Measurements from ENCODE around the gene IRS1. TPM values are rescaled to one million over a fixed set of nuclear protein-coding genes. Genes with fewer than 3 reads are reported as not detected.

Gene IRS1
- total and polyA plus RNA-seq, 2 donors (not counting 1 experiment from before 2014, with no cell fraction given): 14.3 to 29.1 TPM

- Histone ChIP-seq H3K4me2 (ENCODE audit: extremely low read depth, insufficient read depth, low read length) (no peak overlapping the region), H3K79me2 (ENCODE audit: control insufficient read depth, insufficient read depth, low read length) (peaks cover 89% of the 10 kb centered on the region), H4K20me1 (ENCODE audit: control insufficient read depth, extremely low read depth, insufficient read depth, low read length) (no peaks in the 10 kb centered on the region), H3K27ac (ENCODE audit: insufficient read depth, low read length) (no peak overlapping the region), H3K4me1 (ENCODE audit: control insufficient read depth, extremely low read depth, insufficient read depth, low read length) (peaks cover 4% of the 10 kb centered on the region), H3K4me3 (replicated peaks in 1 of 4; ENCODE audit: control extremely low read depth in 1 of 4, insufficient read depth in 1 of 4, low read depth in 3 of 4, low read length in 4 of 4) (no peak overlapping the region), H3K36me3 (ENCODE audit: control insufficient read depth, insufficient read depth, low read length) (peaks cover 6% of the 10 kb centered on the region), H3K27me3 (ENCODE audit: control insufficient read depth, insufficient read depth, low read length) (no peaks in the 10 kb centered on the region), H3K9me3 (ENCODE audit: control insufficient read depth, insufficient read depth, low read depth, low read length) (no peaks in the 10 kb centered on the region), H3K9ac (ENCODE audit: insufficient read depth, low read length) (no peak overlapping the region), H2AFZ (ENCODE audit: low read length) (no peak overlapping the region)
- TF ChIP-seq CTCF (conservative IDR thresholded peaks at IDR 0.05 in 1 of 2, IDR thresholded peaks at IDR 0.05 in 1 of 2; ENCODE audit: low read depth in 1 of 2, low read length in 2 of 2): no peak
- TF ChIP-seq EZH2 (IDR thresholded peaks at IDR 0.05; ENCODE audit: low read length, missing control alignments): no peak
- no peak for DNase-seq (ENCODE audit: low read depth in 2 of 2)
Measured at GRCh38 chr2:226747288-226747687, 52.3 kb downstream of the IRS1 start.

- DNase-seq (ENCODE audit: low read depth in 2 of 2): no peak
- no peak overlapping the region for H3K4me3 ChIP-seq (replicated peaks in 1 of 4; ENCODE audit: control extremely low read depth in 1 of 4, insufficient read depth in 1 of 4, low read depth in 3 of 4, low read length in 4 of 4)
- peaks cover 7% of the 10 kb centered on the region for H3K4me1 ChIP-seq (ENCODE audit: control insufficient read depth, extremely low read depth, insufficient read depth, low read length)
- H3K9me3 ChIP-seq (ENCODE audit: control insufficient read depth, insufficient read depth, low read depth, low read length): no peaks in the 10 kb centered on the region
- H3K27ac ChIP-seq (ENCODE audit: insufficient read depth, low read length): no peak overlapping the region
- H3K9ac ChIP-seq (ENCODE audit: insufficient read depth, low read length): no peak overlapping the region
- no peak overlapping the region for H3K4me2 ChIP-seq (ENCODE audit: extremely low read depth, insufficient read depth, low read length)
- peaks cover 89% of the 10 kb centered on the region for H3K79me2 ChIP-seq (ENCODE audit: control insufficient read depth, insufficient read depth, low read length)
- H3K27me3 ChIP-seq (ENCODE audit: control insufficient read depth, insufficient read depth, low read length): no peaks in the 10 kb centered on the region
- peaks cover 6% of the 10 kb centered on the region for H3K36me3 ChIP-seq (ENCODE audit: control insufficient read depth, insufficient read depth, low read length)
- H2AFZ ChIP-seq (ENCODE audit: low read length): no peak overlapping the region
- TF ChIP-seq CTCF (conservative IDR thresholded peaks at IDR 0.05 in 1 of 2, IDR thresholded peaks at IDR 0.05 in 1 of 2; ENCODE audit: low read depth in 1 of 2, low read length in 2 of 2): no peak
- no peak for TF ChIP-seq EZH2 (IDR thresholded peaks at IDR 0.05; ENCODE audit: low read length, missing control alignments)
- H4K20me1 ChIP-seq (ENCODE audit: control insufficient read depth, extremely low read depth, insufficient read depth, low read length): no peaks in the 10 kb centered on the region
Measured at GRCh38 chr2:226746196-226746800, 53.3 kb downstream of the IRS1 start.

DNA sequence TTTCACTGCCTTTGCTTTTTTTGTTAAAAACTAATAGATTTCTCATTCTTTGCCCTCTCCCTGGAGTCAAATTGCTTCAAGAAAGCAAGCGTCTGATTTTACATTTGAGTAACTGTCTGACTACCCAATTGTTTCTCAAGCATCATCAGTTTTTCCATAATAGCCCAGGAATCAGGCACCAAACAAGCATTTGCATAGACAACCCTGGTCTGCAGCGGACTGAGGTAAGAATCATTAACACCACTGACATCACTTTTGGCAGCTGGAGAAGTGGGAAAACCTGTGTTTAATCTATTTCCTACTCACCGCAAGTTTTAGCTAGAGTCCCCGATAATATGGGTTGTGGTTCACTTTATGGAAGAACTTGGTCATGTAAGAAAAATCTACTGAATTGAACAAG lies 55.7 kb downstream of the IRS1 start:
- Histone ChIP-seq H4K20me1 (ENCODE audit: control insufficient read depth, extremely low read depth, insufficient read depth, low read length) (no peaks in the 10 kb centered on the region), H3K27ac (ENCODE audit: insufficient read depth, low read length) (no peak overlapping the region), H3K4me2 (ENCODE audit: extremely low read depth, insufficient read depth, low read length) (no peak overlapping the region), H3K79me2 (ENCODE audit: control insufficient read depth, insufficient read depth, low read length) (peaks cover 90% of the 10 kb centered on the region), H3K4me3 (replicated peaks in 1 of 4; ENCODE audit: control extremely low read depth in 1 of 4, insufficient read depth in 1 of 4, low read depth in 3 of 4, low read length in 4 of 4) (no peak overlapping the region), H3K36me3 (ENCODE audit: control insufficient read depth, insufficient read depth, low read length) (peaks cover 6% of the 10 kb centered on the region), H3K9me3 (ENCODE audit: control insufficient read depth, insufficient read depth, low read depth, low read length) (no peaks in the 10 kb centered on the region), H3K4me1 (ENCODE audit: control insufficient read depth, extremely low read depth, insufficient read depth, low read length) (peaks cover 9% of the 10 kb centered on the region), H2AFZ (ENCODE audit: low read length) (no peak overlapping the region), H3K27me3 (ENCODE audit: control insufficient read depth, insufficient read depth, low read length) (no peaks in the 10 kb centered on the region), H3K9ac (ENCODE audit: insufficient read depth, low read length) (no peak overlapping the region)
- DNase-seq (ENCODE audit: low read depth in 2 of 2): peak in 1 of 2 donors; percentile 84
- no peak for TF ChIP-seq CTCF (conservative IDR thresholded peaks at IDR 0.05 in 1 of 2, IDR thresholded peaks at IDR 0.05 in 1 of 2; ENCODE audit: low read depth in 1 of 2, low read length in 2 of 2)
- TF ChIP-seq EZH2 (IDR thresholded peaks at IDR 0.05; ENCODE audit: low read length, missing control alignments): no peak

Data from fibroblast of lung (primary cell).